H9 (cell line): ENCODE measurements around the gene TMEM147. TPM values are rescaled to one million over a fixed set of nuclear protein-coding genes. Genes with fewer than 3 reads are reported as not detected.

Experiments
- DNase-seq: peaks from one replicate; pipeline ENCODE4 v3.0.0-alpha.2; 2017
- H2AFZ ChIP-seq: one replicate; pipeline ENCODE4 v1.6.1; 2013; ENCODE audit warnings: mild to moderate bottlenecking, low read length, control low read depth, moderate library complexity
- H2AK5ac ChIP-seq: 2 replicates; pipeline ENCODE4 v1.6.1; 2013; ENCODE audit warnings: low read length, control low read depth, mixed read lengths; ENCODE audit not compliant: insufficient read length
- H2BK120ac ChIP-seq: one replicate; pipeline ENCODE4 v1.6.1; 2013; ENCODE audit warnings: low read depth, mild to moderate bottlenecking, low read length, control low read depth, inconsistent platforms; ENCODE audit not compliant: poor library complexity, severe bottlenecking
- H2BK12ac ChIP-seq: 2 replicates; pipeline ENCODE4 v1.6.1; 2013; ENCODE audit warnings: low read length, control low read depth, mixed read lengths, low read depth; ENCODE audit not compliant: insufficient read length
- H2BK15ac ChIP-seq: 2 replicates; pipeline ENCODE4 v1.6.1; 2013; ENCODE audit warnings: low read depth, low read length, control low read depth
- H2BK20ac ChIP-seq: one replicate; pipeline ENCODE4 v1.6.1; 2013; ENCODE audit warnings: low read depth, mild to moderate bottlenecking, low read length, control low read depth, inconsistent platforms; ENCODE audit not compliant: poor library complexity, severe bottlenecking
- H2BK5ac ChIP-seq: 2 replicates; pipeline ENCODE4 v1.6.1; 2013; ENCODE audit warnings: low read length, control low read depth, mixed read lengths; ENCODE audit not compliant: insufficient read length
- H3K14ac ChIP-seq: 2 replicates; pipeline ENCODE4 v1.6.1; 2013; ENCODE audit warnings: low read length, control low read depth; ENCODE audit not compliant: insufficient read depth
- H3K18ac ChIP-seq: 2 replicates; pipeline ENCODE4 v1.6.1; 2013; ENCODE audit warnings: low read depth, mild to moderate bottlenecking, mixed read lengths, low read length, control low read depth; ENCODE audit not compliant: insufficient read length
- H3K23ac ChIP-seq: 2 replicates; pipeline ENCODE4 v1.6.1; 2013; ENCODE audit warnings: low read length, control low read depth, mixed read lengths, low read depth; ENCODE audit not compliant: insufficient read length
- H3K23me2 ChIP-seq: 2 replicates; pipeline ENCODE4 v1.6.1; 2013; ENCODE audit warnings: low read depth, mild to moderate bottlenecking, mixed read lengths, low read length, control low read depth; ENCODE audit not compliant: insufficient read length, poor library complexity, severe bottlenecking
- H3K27ac ChIP-seq: 2 replicates; pipeline ENCODE4 v1.5.1; 2013; ENCODE audit warnings: low read length, control low read depth, mixed read lengths, low read depth; ENCODE audit not compliant: insufficient read length
- H3K27me3 ChIP-seq: 2 replicates; pipeline ENCODE4 v1.6.1; 2013; ENCODE audit warnings: low read length, control low read depth, inconsistent platforms; ENCODE audit not compliant: insufficient read depth
- H3K4ac ChIP-seq: 2 replicates; pipeline ENCODE4 v1.6.1; 2013; ENCODE audit warnings: low read depth, mild to moderate bottlenecking, control low read depth, inconsistent platforms, low read length, moderate library complexity
- H3K4me1 ChIP-seq: 2 replicates; pipeline ENCODE4 v1.6.1; 2013; ENCODE audit warnings: low read length, control low read depth, inconsistent platforms; ENCODE audit not compliant: insufficient read depth
- H3K4me2 ChIP-seq: 2 replicates; pipeline ENCODE4 v1.6.1; 2013; ENCODE audit warnings: low read length, control low read depth, mixed read lengths; ENCODE audit not compliant: insufficient read length, insufficient read depth
- H3K56ac ChIP-seq: 2 replicates; pipeline ENCODE4 v1.6.1; 2013; ENCODE audit warnings: low read depth, mild to moderate bottlenecking, mixed read lengths, low read length, control low read depth; ENCODE audit not compliant: insufficient read length
- H3K79me1 ChIP-seq: 2 replicates; pipeline ENCODE4 v1.6.1; 2013; ENCODE audit warnings: low read depth, mild to moderate bottlenecking, moderate library complexity, low read length, control low read depth, inconsistent platforms; ENCODE audit not compliant: insufficient read depth, poor library complexity, severe bottlenecking
- H3K79me2 ChIP-seq: 2 replicates; pipeline ENCODE4 v1.6.1; 2013; ENCODE audit warnings: low read length, control low read depth, inconsistent platforms; ENCODE audit not compliant: insufficient read depth
- H3K9ac ChIP-seq: 2 replicates; pipeline ENCODE4 v1.6.1; 2013; ENCODE audit warnings: low read length, control low read depth, mixed read lengths; ENCODE audit not compliant: insufficient read length; ENCODE audit errors: extremely low read depth
- H3K9me3 ChIP-seq: one replicate; pipeline ENCODE4 v1.6.1; 2013; ENCODE audit warnings: low read depth, low read length, inconsistent platforms; ENCODE audit not compliant: control insufficient read depth
- H3T11ph ChIP-seq: one replicate; pipeline ENCODE4 v1.6.1; 2013; ENCODE audit warnings: mild to moderate bottlenecking, low read length, control low read depth, inconsistent platforms
- H4K20me1 ChIP-seq: one replicate; pipeline ENCODE4 v1.6.1; 2013; ENCODE audit not compliant: control insufficient read depth, insufficient read length, insufficient read depth
- H4K5ac ChIP-seq: 2 replicates; pipeline ENCODE4 v1.6.1; 2013; ENCODE audit warnings: low read depth, mild to moderate bottlenecking, mixed read lengths, low read length, control low read depth; ENCODE audit not compliant: insufficient read length
- H4K8ac ChIP-seq: replicated peaks from 2 replicates; pipeline ENCODE4 v1.6.1; 2013; ENCODE audit warnings: low read length, control low read depth, mixed read lengths, low read depth; ENCODE audit not compliant: insufficient read length
- H4K91ac ChIP-seq: 2 replicates; pipeline ENCODE4 v1.6.1; 2013; ENCODE audit warnings: low read depth, mild to moderate bottlenecking, moderate library complexity, mixed read lengths, low read length, control low read depth; ENCODE audit not compliant: insufficient read length
- H3K27ac Mint-ChIP-seq, 3 experiments: 2 replicates in 2 of 3; 3 replicates in 1 of 3; pipeline ENCODE4 v1.8.0; 2020 to 2021; ENCODE audit warnings: mixed read lengths in 3 of 3, mild to moderate bottlenecking in 1 of 3, moderate library complexity in 1 of 3
- H3K27me3 Mint-ChIP-seq: 2 replicates; pipeline ENCODE4 v1.8.0; 2021; ENCODE audit warnings: low read depth, mild to moderate bottlenecking, moderate library complexity, mixed read lengths
- H3K36me3 Mint-ChIP-seq, 3 experiments: 2 replicates in 2 of 3; 3 replicates in 1 of 3; pipeline ENCODE4 v1.8.0; 2020 to 2021; ENCODE audit warnings: low read depth in 3 of 3, mixed read lengths in 3 of 3; ENCODE audit not compliant: insufficient read depth in 1 of 3
- H3K4me1 Mint-ChIP-seq, 2 experiments: 2 replicates each; pipeline ENCODE4 v1.8.0; 2020; ENCODE audit warnings: mixed read lengths in 2 of 2
- H3K4me3 Mint-ChIP-seq, 2 experiments: 2 replicates in 1 of 2; 3 replicates in 1 of 2; pipeline ENCODE4 v1.8.0; 2020 to 2021; ENCODE audit warnings: mild to moderate bottlenecking in 2 of 2, mixed read lengths in 2 of 2, moderate library complexity in 1 of 2
- H3K9me3 Mint-ChIP-seq, 2 experiments: 2 replicates in 1 of 2; 3 replicates in 1 of 2; pipeline ENCODE4 v1.8.0; 2020; ENCODE audit warnings: mild to moderate bottlenecking in 2 of 2, mixed read lengths in 2 of 2, moderate library complexity in 1 of 2
- WGBS: extraction: QIAGEN DNeasy Blood & Tissue Kit; methylation state at CpG from one replicate; pipeline ENCODE4 v1.1.7; 2013; ENCODE audit warnings: missing lambda C conversion rate, low lambda C conversion rate, mixed read lengths; ENCODE audit not compliant: insufficient read length; ENCODE audit errors: extremely low coverage; 5-methylcytosine and 5-hydroxymethylcytosine counted together
- total RNA-seq: library from RNA; stranded (reverse); gene quantifications from 2 replicates; pipeline ENCODE4 v1.2.1, GENCODE V29; 2021
- TF ChIP-seq, protein P1 (sequence below): fragments of 200-600 bp; sonication (generic); conservative IDR thresholded peaks from 3 replicates; pipeline ENCODE4 v1.8.0; 2021; ENCODE audit warnings: antibody characterized with exemption, mild to moderate bottlenecking

The TMEM147 gene
- total RNA-seq, 1 experiment from 2014 or later = 125 TPM

DNA sequence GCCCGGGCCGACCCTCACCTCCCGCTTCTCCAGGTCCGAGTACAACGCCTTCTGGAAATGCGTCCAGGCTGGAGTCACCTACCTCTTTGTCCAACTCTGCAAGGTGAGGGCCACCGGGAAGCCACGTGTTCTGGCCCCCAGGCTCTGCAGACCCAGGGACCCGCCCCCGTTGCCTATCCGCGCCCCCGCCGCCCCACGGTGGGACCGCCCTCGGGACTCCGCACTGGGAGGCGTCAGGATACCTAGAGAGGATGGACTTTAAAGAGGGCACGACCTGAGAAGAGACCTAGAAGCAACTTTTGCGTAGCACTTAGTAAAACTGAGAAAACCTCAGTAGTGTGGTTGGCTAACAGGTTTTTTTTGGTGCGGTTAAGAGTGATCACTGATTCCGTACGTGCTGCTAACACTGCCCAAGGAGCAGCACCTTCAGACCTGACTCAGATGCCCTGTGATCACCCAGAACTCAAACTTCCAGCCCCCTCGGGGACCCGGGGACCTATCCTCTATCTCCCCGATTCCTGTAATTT lies 492 bp downstream of the TMEM147 start:
- peak overlapping the region in 2 of 3 experiments; percentile 67 to 92; a peak in 2 of 7 replicates for H3K27ac Mint-ChIP-seq
- peak overlapping the region; percentile 90 for H3K4me2 ChIP-seq

More for the DNA sequence above, 492 bp downstream of the TMEM147 start:
- H3K9me3 Mint-ChIP-seq = no peaks in the 10 kb centered on the region
- peak overlapping the region; percentile 80 for H3K9ac ChIP-seq
- H2AK5ac ChIP-seq = no peak overlapping the region
- H3K27me3 Mint-ChIP-seq = no peaks in the 10 kb centered on the region
- H3K79me1 ChIP-seq = no peaks in the 10 kb centered on the region
- H3K27me3 ChIP-seq = no peaks in the 10 kb centered on the region
- no peak overlapping the region for H2BK5ac ChIP-seq
- no peaks in the 10 kb centered on the region for H4K20me1 ChIP-seq
- H3K27ac ChIP-seq = no peak overlapping the region
- H3K79me2 ChIP-seq = peaks cover 5% of the 10 kb centered on the region; the same call in 1 of the 2 replicates
- no peak overlapping the region for H4K91ac ChIP-seq
- no peak overlapping the region for H2AFZ ChIP-seq
- H3K4me1 ChIP-seq = peaks cover 6% of the 10 kb centered on the region; the same call in 1 of the 2 replicates
- H2BK12ac ChIP-seq = no peak overlapping the region
- no peak overlapping the region for H3K4ac ChIP-seq
- H4K8ac ChIP-seq = no peak overlapping the region
- no peak overlapping the region for H2BK15ac ChIP-seq
- H3K18ac ChIP-seq = peak overlapping the region; percentile 80
- peak overlapping the region; percentile 42 for H3K14ac ChIP-seq
- H2BK120ac ChIP-seq = no peak overlapping the region
- no peak overlapping the region for H3T11ph ChIP-seq
- WGBS = no CpG with 5 or more reads among the region's 27 CpGs
- H3K9me3 ChIP-seq = no peaks in the 10 kb centered on the region
- no peak overlapping the region for H2BK20ac ChIP-seq
- H3K56ac ChIP-seq = no peak overlapping the region
- H3K36me3 Mint-ChIP-seq = peaks cover 15 to 68% (median 46%) of the 10 kb centered on the region in 3 experiments; a peak in 6 of 7 replicates
- H4K5ac ChIP-seq = no peak overlapping the region
- DNase-seq = no peak
- H3K4me3 Mint-ChIP-seq = peak overlapping the region; percentile 95 to 97
- TF ChIP-seq, protein P1, sequence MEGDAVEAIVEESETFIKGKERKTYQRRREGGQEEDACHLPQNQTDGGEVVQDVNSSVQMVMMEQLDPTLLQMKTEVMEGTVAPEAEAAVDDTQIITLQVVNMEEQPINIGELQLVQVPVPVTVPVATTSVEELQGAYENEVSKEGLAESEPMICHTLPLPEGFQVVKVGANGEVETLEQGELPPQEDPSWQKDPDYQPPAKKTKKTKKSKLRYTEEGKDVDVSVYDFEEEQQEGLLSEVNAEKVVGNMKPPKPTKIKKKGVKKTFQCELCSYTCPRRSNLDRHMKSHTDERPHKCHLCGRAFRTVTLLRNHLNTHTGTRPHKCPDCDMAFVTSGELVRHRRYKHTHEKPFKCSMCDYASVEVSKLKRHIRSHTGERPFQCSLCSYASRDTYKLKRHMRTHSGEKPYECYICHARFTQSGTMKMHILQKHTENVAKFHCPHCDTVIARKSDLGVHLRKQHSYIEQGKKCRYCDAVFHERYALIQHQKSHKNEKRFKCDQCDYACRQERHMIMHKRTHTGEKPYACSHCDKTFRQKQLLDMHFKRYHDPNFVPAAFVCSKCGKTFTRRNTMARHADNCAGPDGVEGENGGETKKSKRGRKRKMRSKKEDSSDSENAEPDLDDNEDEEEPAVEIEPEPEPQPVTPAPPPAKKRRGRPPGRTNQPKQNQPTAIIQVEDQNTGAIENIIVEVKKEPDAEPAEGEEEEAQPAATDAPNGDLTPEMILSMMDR = no peak
- peaks cover 13% of the 10 kb centered on the region for H3K23me2 ChIP-seq
- peaks cover 24 to 28% of the 10 kb centered on the region in 2 experiments for H3K4me1 Mint-ChIP-seq
- no peak overlapping the region for H3K23ac ChIP-seq
